A375 (cell line): ENCODE results near the gene NINJ2. TPM values are rescaled to one million over a fixed set of nuclear protein-coding genes. Genes with fewer than 3 reads are reported as not detected.

Source experiments
- small RNA-seq: library from RNA; depleted of rRNA; stranded (forward); fragments of <200 nt; gene quantifications from one replicate; pipeline ENCODE3, GENCODE V24; 2014
- total RNA-seq: library from RNA; depleted of rRNA; stranded (reverse); fragments of >200 nt; shearing (Covaris generic); gene quantifications from 2 replicates; pipeline ENCODE4 v1.2.3, GENCODE V29; 2014; rRNA removed

NINJ2 gene
- 0.23 and 0.72 TPM in 2 replicates for total RNA-seq

DNA sequence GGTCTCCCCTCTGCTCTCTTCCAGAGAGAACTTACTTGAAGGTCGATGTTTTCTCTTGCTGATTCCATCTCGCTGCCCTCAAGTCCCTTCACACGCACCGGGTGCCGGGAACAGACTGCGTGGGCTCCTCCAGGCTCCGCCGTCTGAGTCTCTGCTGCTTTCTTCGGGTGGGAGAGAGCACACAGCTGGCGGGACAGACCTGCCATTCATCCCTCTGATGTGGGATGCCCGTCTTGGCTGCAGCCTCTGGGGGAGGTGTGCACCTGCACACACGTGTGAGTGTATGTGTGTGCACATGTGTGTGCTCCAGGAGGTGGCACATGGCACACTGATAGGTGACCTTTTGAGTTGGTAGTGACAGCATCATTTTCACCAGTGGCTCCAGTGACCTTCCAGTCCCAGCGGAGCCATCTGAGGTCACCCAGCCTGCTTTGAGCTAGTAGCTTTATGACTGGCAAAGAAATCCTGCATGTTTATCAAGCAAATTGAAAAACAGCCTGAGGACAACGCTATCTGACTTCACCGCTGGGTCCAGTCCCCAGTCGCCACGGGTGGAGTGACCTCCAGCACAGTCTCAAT lies at the start of gene NINJ2:
Gene NINJ2, minus strand, starts transcription at position 153 of the 579 bp plus-strand sequence. Its CDS starts 85 bp downstream, at position 68.

Small RNAs within 50 kb of the gene (small RNA-seq; reads per million reads assigned to genes)
- gene RNU7-103P = not detected

Other genes starting within 250 kb of the NINJ2 start
- gene B4GALNT3, start 203.5 kb downstream of the NINJ2 start, total RNA-seq = 2.2 and 2.3 TPM in 2 replicates
- 43.9 and 59.0 TPM in 2 replicates for gene WNK1, start 89.1 kb upstream of the NINJ2 start, total RNA-seq